GF-D8 (cell line): Measurements from ENCODE around the gene PIK3R6.

ENCODE experiments used
- DNase-seq: peaks from one replicate; lab custom pipeline; 2025; lab: John Stamatoyannopoulos, UW

The PIK3R6 gene

GRCh38 chr17:8849311-8850041 is 18.0 kb downstream of the PIK3R6 start:
- no peak for DNase-seq

GRCh38 chr17:8847891-8848290 is 19.6 kb downstream of the PIK3R6 start:
- DNase-seq: no peak

- no peak for DNase-seq
Observed at GRCh38 chr17:8846768-8847211, 20.7 kb downstream of the PIK3R6 start.

- DNase-seq: no peak
Observed at GRCh38 chr17:8844229-8845218, 22.9 kb downstream of the PIK3R6 start.

- no peak for DNase-seq
Observed at GRCh38 chr17:8843344-8843743, 24.1 kb downstream of the PIK3R6 start.

GRCh38 chr17:8841844-8842243 is 25.6 kb downstream of the PIK3R6 start:
- no peak for DNase-seq

GRCh38 chr17:8839410-8839935 is 28.0 kb downstream of the PIK3R6 start:
- no peak for DNase-seq

GRCh38 chr17:8838551-8839095 is 28.9 kb downstream of the PIK3R6 start:
- no peak for DNase-seq

- no peak for DNase-seq
Observed at GRCh38 chr17:8837563-8838075, 29.9 kb downstream of the PIK3R6 start.

GRCh38 chr17:8836821-8837562 is 30.5 kb downstream of the PIK3R6 start:
- DNase-seq: no peak

- no peak for DNase-seq
Observed at GRCh38 chr17:8835631-8836364, 31.7 kb downstream of the PIK3R6 start.

- DNase-seq: no peak
Observed at GRCh38 chr17:8835106-8835505, 32.4 kb downstream of the PIK3R6 start.

GRCh38 chr17:8832711-8833352 is 34.6 kb downstream of the PIK3R6 start:
- no peak for DNase-seq

GRCh38 chr17:8831234-8831849 is 36.1 kb downstream of the PIK3R6 start:
- no peak for DNase-seq

GRCh38 chr17:8830141-8830540 is 37.3 kb downstream of the PIK3R6 start:
- no peak for DNase-seq

- no peak for DNase-seq
Observed at GRCh38 chr17:8829036-8829941, 38.2 kb downstream of the PIK3R6 start.

GRCh38 chr17:8828517-8828875 is 39.0 kb downstream of the PIK3R6 start:
- no peak for DNase-seq

- DNase-seq: no peak
Observed at GRCh38 chr17:8826808-8827435, 40.6 kb downstream of the PIK3R6 start.
